HG03135 (cell line): ENCODE data around the gene SARM1.

Experiments used
- ATAC-seq: cut with Tn5 transposase; IDR thresholded peaks from one replicate; pipeline ENCODE4 v1.9.1; 2021; ENCODE audit warnings: mild to moderate bottlenecking, moderate library complexity; ENCODE audit not compliant: unreplicated experiment

SARM1 gene

GRCh38 chr17:28392491-28392890 is 21.0 kb downstream of the SARM1 start:
- no peak for ATAC-seq

GRCh38 chr17:28394337-28395116 is 23.0 kb downstream of the SARM1 start:
- ATAC-seq, result no peak

- ATAC-seq, result no peak
These were observed 23.9 kb downstream of the SARM1 start for GRCh38 chr17:28395426-28395825.

GRCh38 chr17:28395968-28396367 is 24.5 kb downstream of the SARM1 start:
- no peak for ATAC-seq

- no peak for ATAC-seq
These were observed 25.2 kb downstream of the SARM1 start for GRCh38 chr17:28396635-28397239.

- ATAC-seq, result no peak
These were observed 25.8 kb downstream of the SARM1 start for GRCh38 chr17:28397275-28397674.

- no peak for ATAC-seq
These were observed 26.3 kb downstream of the SARM1 start for GRCh38 chr17:28397687-28398279.

GRCh38 chr17:28398280-28398981 is 26.9 kb downstream of the SARM1 start:
- no peak for ATAC-seq

GRCh38 chr17:28399808-28400207 is 28.3 kb downstream of the SARM1 start:
- no peak for ATAC-seq

GRCh38 chr17:28402224-28402630 is 30.7 kb downstream of the SARM1 start:
- no peak for ATAC-seq

GRCh38 chr17:28402844-28403243 is 31.4 kb downstream of the SARM1 start:
- ATAC-seq, result no peak

GRCh38 chr17:28404007-28404406 is 32.5 kb downstream of the SARM1 start:
- ATAC-seq, result no peak

- ATAC-seq, result no peak
These were observed 32.9 kb downstream of the SARM1 start for GRCh38 chr17:28404461-28404811.

- no peak for ATAC-seq
These were observed 33.5 kb downstream of the SARM1 start for GRCh38 chr17:28404812-28405570.

GRCh38 chr17:28405632-28406472 is 34.4 kb downstream of the SARM1 start, which contains the start of gene SLC46A1:
SLC46A1 (minus strand) TSS chr17:28406212; CDS start chr17:28406114, 98 bp downstream.
- ATAC-seq, result peak; percentile 45

GRCh38 chr17:28406473-28406814 is 35.0 kb downstream of the SARM1 start:
- no peak for ATAC-seq

- no peak for ATAC-seq
These were observed 35.9 kb downstream of the SARM1 start for GRCh38 chr17:28407130-28407973.

GRCh38 chr17:28407974-28408306 is 36.4 kb downstream of the SARM1 start:
- ATAC-seq, result no peak

- no peak for ATAC-seq
These were observed 40.6 kb downstream of the SARM1 start for GRCh38 chr17:28412099-28412498.
